ENCODE measurements around the gene OR8K1. TPM values are rescaled to one million over a fixed set of nuclear protein-coding genes. Genes with fewer than 3 reads are reported as not detected.

OR8K1 gene
- total RNA-seq (ENCODE audit: unreplicated experiment) = not detected
- long read RNA-seq = 0 reads

- Mint-ChIP-seq H3K9me3 (ENCODE audit: unreplicated experiment) (no peaks in the 10 kb centered on the region), H3K4me1 (ENCODE audit: low read depth, unreplicated experiment) (no peaks in the 10 kb centered on the region)
Measured at GRCh38 chr11:56345739-56346138, at the start of gene OR8K1. Gene OR8K1 (plus strand): TSS chr11:56346039. CDS start chr11:56346039, 0 bp downstream.

GRCh38 chr11:56296898-56297297 is 48.9 kb upstream of the OR8K1 start:
- TF ChIP-seq CTCF (IDR thresholded peaks at IDR 0.05; ENCODE audit: partially characterized antibody, unreplicated experiment) = no peak
- H3K9me3 Mint-ChIP-seq (ENCODE audit: unreplicated experiment) = no peaks in the 10 kb centered on the region
- H3K4me1 Mint-ChIP-seq (ENCODE audit: low read depth, unreplicated experiment) = no peaks in the 10 kb centered on the region
- DNase-seq = no peak
- no peak overlapping the region for H3K4me3 Mint-ChIP-seq (ENCODE audit: unreplicated experiment)
- no peaks in the 10 kb centered on the region for H3K27me3 Mint-ChIP-seq (ENCODE audit: unreplicated experiment)
- H3K36me3 Mint-ChIP-seq (ENCODE audit: unreplicated experiment) = no peaks in the 10 kb centered on the region
- H3K27ac Mint-ChIP-seq (ENCODE audit: unreplicated experiment) = no peak overlapping the region

More at GRCh38 chr11:56345739-56346138, at the start of gene OR8K1:
- DNase-seq = no peak
- Mint-ChIP-seq H3K4me3 (ENCODE audit: unreplicated experiment) (no peak within 1 kb of the TSS), H3K27ac (ENCODE audit: unreplicated experiment) (no peak within 1 kb of the TSS), H3K36me3 (ENCODE audit: unreplicated experiment) (no peaks in the 10 kb centered on the region), H3K27me3 (ENCODE audit: unreplicated experiment) (no peaks in the 10 kb centered on the region)
- TF ChIP-seq CTCF (IDR thresholded peaks at IDR 0.05; ENCODE audit: partially characterized antibody, unreplicated experiment) = no peak

GRCh38 chr11:56307836-56308235 is 38.0 kb upstream of the OR8K1 start:
- Mint-ChIP-seq H3K4me1 (ENCODE audit: low read depth, unreplicated experiment) (no peaks in the 10 kb centered on the region), H3K4me3 (ENCODE audit: unreplicated experiment) (no peak overlapping the region), H3K9me3 (ENCODE audit: unreplicated experiment) (peaks cover 2% of the 10 kb centered on the region), H3K36me3 (ENCODE audit: unreplicated experiment) (no peaks in the 10 kb centered on the region), H3K27me3 (ENCODE audit: unreplicated experiment) (no peaks in the 10 kb centered on the region), H3K27ac (ENCODE audit: unreplicated experiment) (no peak overlapping the region)
- no peak for TF ChIP-seq CTCF (IDR thresholded peaks at IDR 0.05; ENCODE audit: partially characterized antibody, unreplicated experiment)
- DNase-seq = no peak

- DNase-seq = no peak
- no peak for TF ChIP-seq CTCF (IDR thresholded peaks at IDR 0.05; ENCODE audit: partially characterized antibody, unreplicated experiment)
- no peaks in the 10 kb centered on the region for H3K9me3 Mint-ChIP-seq (ENCODE audit: unreplicated experiment)
- H3K27ac Mint-ChIP-seq (ENCODE audit: unreplicated experiment) = no peak within 1 kb of the TSS
- H3K4me1 Mint-ChIP-seq (ENCODE audit: low read depth, unreplicated experiment) = no peaks in the 10 kb centered on the region
- no peaks in the 10 kb centered on the region for H3K27me3 Mint-ChIP-seq (ENCODE audit: unreplicated experiment)
- no peak within 1 kb of the TSS for H3K4me3 Mint-ChIP-seq (ENCODE audit: unreplicated experiment)
- no peaks in the 10 kb centered on the region for H3K36me3 Mint-ChIP-seq (ENCODE audit: unreplicated experiment)
Measured at GRCh38 chr11:56314844-56315243, 31.0 kb upstream of the OR8K1 start, which contains the start of gene OR8K3. Gene OR8K3 (plus strand): TSS chr11:56315144. CDS start chr11:56318307, 3,163 bp downstream.

GRCh38 chr11:56331861-56332491 is 13.9 kb upstream of the OR8K1 start:
- Mint-ChIP-seq H3K36me3 (ENCODE audit: unreplicated experiment) (no peaks in the 10 kb centered on the region), H3K27ac (ENCODE audit: unreplicated experiment) (no peak overlapping the region), H3K9me3 (ENCODE audit: unreplicated experiment) (peaks cover 6% of the 10 kb centered on the region), H3K27me3 (ENCODE audit: unreplicated experiment) (no peaks in the 10 kb centered on the region), H3K4me1 (ENCODE audit: low read depth, unreplicated experiment) (no peaks in the 10 kb centered on the region), H3K4me3 (ENCODE audit: unreplicated experiment) (no peak overlapping the region)
- TF ChIP-seq CTCF (IDR thresholded peaks at IDR 0.05; ENCODE audit: partially characterized antibody, unreplicated experiment) = no peak
- no peak for DNase-seq

Data from glutamatergic neuron (in vitro differentiated cells).